Loucy (cell line): ENCODE measurements around the gene TOR1AIP2.

Experiments used
- H2AFZ ChIP-seq: fragments of 200-600 bp; sonication (generic); 2 replicates; pipeline ENCODE4 v1.6.0; 2016; ENCODE audit warnings: antibody characterized with exemption, mild to moderate bottlenecking, low read length, moderate library complexity
- H3F3A ChIP-seq: fragments of 200-600 bp; 2 replicates; pipeline ENCODE4 v1.6.0; 2016; ENCODE audit warnings: antibody characterized with exemption, low read depth, mild to moderate bottlenecking
- H3K27me3 ChIP-seq: fragments of 200-600 bp; sonication (generic); 2 replicates; pipeline ENCODE4 v1.6.1; 2014; ENCODE audit warnings: low read length, mild to moderate bottlenecking; ENCODE audit not compliant: insufficient read depth, poor library complexity, severe bottlenecking
- H3K36me3 ChIP-seq: fragments of 200-600 bp; sonication (generic); 2 replicates; pipeline ENCODE4 v1.6.1; 2016; ENCODE audit warnings: low read length; ENCODE audit not compliant: insufficient read depth
- H3K4me1 ChIP-seq: fragments of 200-600 bp; sonication (generic); 2 replicates; pipeline ENCODE4 v1.5.1; 2014; ENCODE audit warnings: low read length, mild to moderate bottlenecking; ENCODE audit not compliant: insufficient read depth, poor library complexity, severe bottlenecking
- H3K4me2 ChIP-seq: fragments of 200-600 bp; sonication (generic); 2 replicates; pipeline ENCODE4 v1.6.0; 2014; ENCODE audit warnings: antibody characterized with exemption, low read length, low read depth, mild to moderate bottlenecking; ENCODE audit not compliant: poor library complexity, severe bottlenecking
- H3K4me3 ChIP-seq: fragments of 200-600 bp; sonication (generic); 2 replicates; pipeline ENCODE4 v1.5.1; 2014; ENCODE audit warnings: low read length, mild to moderate bottlenecking, mixed read lengths; ENCODE audit not compliant: poor library complexity, severe bottlenecking
- H3K79me2 ChIP-seq: fragments of 200-600 bp; sonication (generic); 2 replicates; pipeline ENCODE4 v1.6.1; 2014; ENCODE audit warnings: low read length; ENCODE audit not compliant: insufficient read depth
- H3K9ac ChIP-seq: fragments of 200-600 bp; sonication (generic); 2 replicates; pipeline ENCODE4 v1.6.0; 2014; ENCODE audit warnings: mild to moderate bottlenecking, low read depth, low read length, moderate library complexity; ENCODE audit not compliant: poor library complexity, severe bottlenecking
- H3K9me2 ChIP-seq: fragments of 200-600 bp; sonication (generic); replicated peaks from 2 replicates; pipeline ENCODE4 v1.6.1; 2016; ENCODE audit warnings: low read depth, low read length, mixed read lengths
- H3K9me3 ChIP-seq: fragments of 200-600 bp; sonication (generic); 2 replicates; pipeline ENCODE4 v1.6.1; 2014; ENCODE audit warnings: mild to moderate bottlenecking, antibody characterized with exemption, low read length, low read depth; ENCODE audit not compliant: insufficient read depth
- H4K20me1 ChIP-seq: fragments of 200-600 bp; sonication (generic); 2 replicates; pipeline ENCODE4 v1.6.0; 2014; ENCODE audit warnings: antibody characterized with exemption, low read length, mild to moderate bottlenecking; ENCODE audit not compliant: insufficient read depth, poor library complexity, severe bottlenecking
- EZH2phosphoT487 ChIP-seq: fragments of 200-600 bp; IDR thresholded peaks from 2 replicates; pipeline ENCODE4 v1.6.1; 2018; ENCODE audit warnings: antibody characterized with exemption, mild to moderate bottlenecking, moderate library complexity, borderline replicate concordance
- TF ChIP-seq, protein P1 (sequence below): fragments of 200-600 bp; sonication (generic); conservative IDR thresholded peaks from 2 replicates; pipeline ENCODE4 v1.5.1; 2014; ENCODE audit warnings: mild to moderate bottlenecking, antibody characterized with exemption, low read length

The TOR1AIP2 gene

DNA sequence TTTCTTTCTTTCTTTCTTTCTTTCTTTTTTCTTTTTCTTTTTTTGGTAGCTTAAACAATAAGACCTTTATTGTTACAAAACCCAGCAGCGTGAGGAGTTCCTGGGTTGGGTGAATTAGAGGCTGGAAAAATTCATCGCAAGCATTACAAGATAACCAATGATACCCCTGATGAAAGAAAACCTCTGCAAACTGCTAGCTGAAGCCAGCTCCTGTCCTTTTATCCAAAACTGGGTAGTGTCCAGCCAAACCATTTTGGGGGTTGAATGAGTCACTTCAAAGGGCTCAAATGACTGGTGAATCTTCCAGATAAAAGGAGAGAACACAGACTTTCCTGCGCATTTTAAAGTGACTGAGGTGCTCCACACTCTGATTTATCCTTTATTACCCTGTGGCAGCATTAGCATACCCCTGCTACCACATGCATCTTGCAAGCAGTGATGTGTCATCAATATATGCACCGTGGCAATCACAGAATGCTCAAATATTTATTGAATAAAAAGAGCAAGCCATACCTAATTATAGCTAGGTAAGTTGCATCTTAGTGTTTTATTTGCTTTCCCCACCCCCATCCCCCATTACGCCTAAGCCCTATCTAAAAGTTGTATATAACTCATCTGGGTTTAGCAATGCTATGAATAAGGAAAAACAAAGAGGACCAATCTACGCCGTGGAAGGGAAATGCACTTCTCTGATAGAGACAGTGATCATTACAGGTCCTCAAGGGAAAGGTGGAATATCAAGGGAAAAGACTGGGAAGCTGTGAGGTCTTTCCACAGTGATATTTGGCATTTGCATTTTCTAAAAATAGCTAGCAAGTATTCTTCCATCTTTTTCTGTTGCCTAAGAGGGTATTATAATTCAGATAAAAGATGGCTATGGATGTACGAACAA lies 44.6 kb upstream of the TOR1AIP2 start:
- no peaks in the 10 kb centered on the region for H3K4me1 ChIP-seq
- H3K4me2 ChIP-seq, result no peak overlapping the region
- no peaks in the 10 kb centered on the region for H3K9me2 ChIP-seq
- no peaks in the 10 kb centered on the region for H3K9me3 ChIP-seq
- no peak overlapping the region for H3K9ac ChIP-seq
- H4K20me1 ChIP-seq, result no peaks in the 10 kb centered on the region
- no peaks in the 10 kb centered on the region for H3F3A ChIP-seq
- no peak overlapping the region for H2AFZ ChIP-seq
- TF ChIP-seq, protein P1, sequence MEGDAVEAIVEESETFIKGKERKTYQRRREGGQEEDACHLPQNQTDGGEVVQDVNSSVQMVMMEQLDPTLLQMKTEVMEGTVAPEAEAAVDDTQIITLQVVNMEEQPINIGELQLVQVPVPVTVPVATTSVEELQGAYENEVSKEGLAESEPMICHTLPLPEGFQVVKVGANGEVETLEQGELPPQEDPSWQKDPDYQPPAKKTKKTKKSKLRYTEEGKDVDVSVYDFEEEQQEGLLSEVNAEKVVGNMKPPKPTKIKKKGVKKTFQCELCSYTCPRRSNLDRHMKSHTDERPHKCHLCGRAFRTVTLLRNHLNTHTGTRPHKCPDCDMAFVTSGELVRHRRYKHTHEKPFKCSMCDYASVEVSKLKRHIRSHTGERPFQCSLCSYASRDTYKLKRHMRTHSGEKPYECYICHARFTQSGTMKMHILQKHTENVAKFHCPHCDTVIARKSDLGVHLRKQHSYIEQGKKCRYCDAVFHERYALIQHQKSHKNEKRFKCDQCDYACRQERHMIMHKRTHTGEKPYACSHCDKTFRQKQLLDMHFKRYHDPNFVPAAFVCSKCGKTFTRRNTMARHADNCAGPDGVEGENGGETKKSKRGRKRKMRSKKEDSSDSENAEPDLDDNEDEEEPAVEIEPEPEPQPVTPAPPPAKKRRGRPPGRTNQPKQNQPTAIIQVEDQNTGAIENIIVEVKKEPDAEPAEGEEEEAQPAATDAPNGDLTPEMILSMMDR, result no peak
- no peaks in the 10 kb centered on the region for H3K27me3 ChIP-seq
- no peaks in the 10 kb centered on the region for H3K79me2 ChIP-seq
- no peak overlapping the region for H3K4me3 ChIP-seq
- H3K36me3 ChIP-seq, result peaks cover 43% of the 10 kb centered on the region

DNA sequence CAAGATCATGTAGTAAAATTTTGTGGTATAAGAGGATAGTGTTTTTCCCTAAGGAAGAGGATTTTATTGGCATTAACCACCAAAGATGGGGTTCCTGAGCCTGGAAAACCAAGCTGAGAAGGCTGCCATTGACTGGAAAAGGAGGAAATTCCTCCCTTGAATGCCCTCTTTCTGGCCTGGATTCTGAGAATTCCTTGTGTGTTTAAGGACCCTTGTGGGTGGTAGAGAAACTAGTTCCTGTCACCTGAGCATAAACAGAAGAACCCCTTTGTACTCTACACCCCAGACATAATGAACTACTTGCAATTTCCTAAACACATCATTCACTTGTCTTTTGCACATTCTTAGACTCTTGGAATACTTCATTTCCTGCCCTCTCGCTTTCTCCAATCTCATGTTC lies 43.9 kb upstream of the TOR1AIP2 start:
- H3K9ac ChIP-seq, result no peak overlapping the region
- H3K4me3 ChIP-seq, result no peak overlapping the region
- H3K9me2 ChIP-seq, result no peaks in the 10 kb centered on the region
- no peak overlapping the region for H3K4me2 ChIP-seq
- H3K4me1 ChIP-seq, result no peaks in the 10 kb centered on the region
- TF ChIP-seq, protein P1, result no peak
- no peak for TF ChIP-seq EZH2phosphoT487
- H3K79me2 ChIP-seq, result no peaks in the 10 kb centered on the region
- no peaks in the 10 kb centered on the region for H3K27me3 ChIP-seq
- H4K20me1 ChIP-seq, result no peaks in the 10 kb centered on the region
- H3K9me3 ChIP-seq, result no peaks in the 10 kb centered on the region
- H3K36me3 ChIP-seq, result peaks cover 46% of the 10 kb centered on the region
- H2AFZ ChIP-seq, result no peak overlapping the region
- no peaks in the 10 kb centered on the region for H3F3A ChIP-seq

DNA sequence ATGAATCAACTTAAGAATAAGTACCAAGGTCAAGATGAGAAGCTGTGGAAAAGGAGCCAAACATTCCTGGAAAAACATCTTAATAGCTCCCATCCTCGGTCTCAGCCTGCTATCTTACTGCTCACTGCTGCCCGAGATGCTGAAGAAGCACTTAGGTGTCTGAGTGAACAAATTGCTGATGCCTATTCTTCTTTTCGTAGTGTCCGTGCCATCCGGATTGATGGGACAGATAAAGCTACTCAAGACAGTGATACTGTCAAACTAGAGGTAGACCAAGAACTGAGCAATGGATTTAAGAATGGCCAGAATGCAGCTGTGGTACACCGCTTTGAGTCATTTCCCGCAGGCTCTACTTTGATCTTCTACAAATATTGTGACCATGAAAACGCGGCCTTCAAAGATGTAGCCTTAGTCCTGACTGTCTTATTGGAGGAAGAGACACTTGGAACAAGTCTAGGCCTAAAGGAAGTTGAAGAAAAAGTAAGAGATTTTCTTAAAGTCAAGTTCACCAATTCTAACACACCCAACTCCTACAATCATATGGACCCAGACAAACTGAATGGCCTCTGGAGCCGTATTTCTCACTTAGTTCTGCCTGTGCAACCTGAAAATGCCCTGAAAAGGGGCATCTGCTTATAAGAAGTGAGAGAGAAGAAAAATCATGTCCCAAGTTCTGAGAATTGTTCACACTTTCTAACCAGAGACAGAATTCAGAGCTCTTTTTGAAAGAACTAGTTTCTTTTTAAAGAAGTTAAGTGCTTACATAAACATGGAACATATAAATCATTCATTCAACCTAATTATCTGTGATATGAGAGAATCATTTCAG lies 40.2 kb upstream of the TOR1AIP2 start:
- Histone ChIP-seq H2AFZ (no peak overlapping the region), H3K9ac (no peak overlapping the region), H3K9me2 (no peaks in the 10 kb centered on the region), H3K4me3 (no peak overlapping the region), H3F3A (no peaks in the 10 kb centered on the region), H3K79me2 (no peaks in the 10 kb centered on the region), H3K27me3 (no peaks in the 10 kb centered on the region), H3K9me3 (no peaks in the 10 kb centered on the region), H3K4me1 (no peaks in the 10 kb centered on the region), H3K4me2 (no peak overlapping the region), H3K36me3 (peaks cover 74% of the 10 kb centered on the region), H4K20me1 (peaks cover 2% of the 10 kb centered on the region)
- TF ChIP-seq EZH2phosphoT487, result no peak
- TF ChIP-seq, protein P1, result no peak
